M059J (cell line): ENCODE measurements around the gene KRTAP17-1. TPM values are rescaled to one million over a fixed set of nuclear protein-coding genes. Genes with fewer than 3 reads are reported as not detected.
"Not testable (repeated sequence)": the region's sequence is repeated elsewhere in the genome, so short reads cannot be mapped to it uniquely, and the experiment has no call there.

Source experiments
- DNase-seq: peaks from one replicate; pipeline ENCODE4 v3.0.0-alpha.2; 2012; ENCODE audit warnings: low read depth
- total RNA-seq: library from RNA; depleted of rRNA; stranded (reverse); fragments of >200 nt; shearing (Covaris generic); gene quantifications from 2 replicates; pipeline ENCODE4 v1.2.3, GENCODE V29; 2014; rRNA removed

Gene KRTAP17-1
- total RNA-seq, 1 experiment from 2014 or later: not detected

DNA sequence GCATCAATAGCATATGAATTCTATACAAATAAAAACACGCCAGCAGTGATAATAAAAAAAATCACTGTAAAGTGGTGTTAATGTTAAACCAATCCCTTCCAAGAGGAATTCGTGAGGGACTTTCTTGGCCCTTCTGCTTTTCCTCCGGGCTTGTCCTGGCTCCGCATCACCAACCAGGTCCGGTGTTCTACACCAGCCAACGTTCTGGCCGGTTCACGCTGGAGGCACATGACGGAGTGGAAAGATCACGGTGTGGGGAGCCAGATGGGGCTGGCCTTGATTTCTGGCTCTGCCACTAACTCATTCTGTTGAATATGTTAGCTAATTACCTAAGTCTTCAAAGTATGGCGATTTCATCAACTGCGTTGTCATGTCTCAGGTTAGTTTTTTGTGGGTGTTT, 11.4 kb downstream of the KRTAP17-1 start:
- no peak for DNase-seq

DNA sequence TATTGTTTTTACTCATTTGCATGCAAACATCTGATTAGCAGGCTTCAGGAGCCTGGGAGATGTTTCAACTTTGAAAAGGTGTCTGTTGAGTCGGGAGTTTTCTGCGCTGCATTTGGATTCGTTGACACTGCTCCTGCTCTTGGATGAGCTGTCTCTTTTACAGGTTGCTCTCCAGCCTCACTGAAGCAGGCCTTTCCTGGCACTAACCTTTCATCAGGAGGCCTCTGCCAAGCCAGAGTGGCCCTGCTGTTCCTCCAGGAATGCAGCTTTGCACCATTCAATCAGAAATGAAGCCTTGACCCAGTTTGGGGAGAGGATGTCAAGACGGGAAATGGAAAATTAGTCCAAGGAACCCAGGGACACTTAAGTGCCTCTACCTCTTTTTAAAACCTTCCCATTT, 12.5 kb downstream of the KRTAP17-1 start:
- no peak for DNase-seq

DNA sequence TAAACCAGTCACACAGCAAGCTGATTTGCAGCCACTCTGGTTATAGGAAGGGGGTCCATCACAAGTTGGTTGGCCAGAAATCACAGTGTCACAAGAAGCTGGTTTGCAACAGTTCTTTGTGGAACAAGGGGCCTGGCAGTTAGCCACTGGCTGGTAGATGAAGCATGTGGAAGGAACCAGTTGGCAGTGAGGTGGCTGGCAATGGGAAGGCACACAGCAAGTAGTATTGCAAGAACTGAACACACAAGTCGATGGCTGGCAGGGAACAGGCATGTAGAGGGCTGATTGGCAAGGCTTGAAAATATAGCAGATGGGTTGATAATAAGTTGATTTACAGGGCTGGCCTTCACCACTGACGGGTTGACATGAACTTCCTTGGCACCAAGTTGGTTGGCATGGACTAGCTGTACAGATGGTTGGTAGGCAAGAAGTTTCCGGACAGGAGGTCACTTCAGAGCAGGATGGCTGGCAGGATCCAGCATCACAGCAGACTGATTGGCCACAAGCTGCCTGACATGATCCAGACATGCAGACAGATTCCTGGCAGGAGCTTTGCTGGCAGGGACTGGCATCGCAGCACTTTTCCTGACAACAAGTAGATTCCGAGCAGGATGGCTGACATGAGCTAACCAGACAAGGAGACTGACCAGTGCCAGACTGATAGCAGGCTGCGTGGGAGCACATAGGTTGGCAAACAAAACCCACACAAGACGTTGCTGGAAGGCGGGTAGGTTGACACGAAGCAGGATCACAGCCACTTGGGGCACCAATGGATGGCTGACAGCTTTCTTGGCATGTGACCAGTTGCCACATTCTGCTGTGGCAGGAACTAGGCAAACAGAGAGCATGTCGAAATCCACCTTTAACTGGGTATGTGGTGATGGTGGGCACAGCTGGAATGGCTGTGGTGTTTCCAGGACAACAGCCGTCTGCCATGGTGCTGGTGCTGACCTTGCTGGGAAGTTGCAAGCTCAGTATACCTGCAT, 13.3 kb downstream of the KRTAP17-1 start, which contains the start of gene KRTAP29-1:
TSS of gene KRTAP29-1 (minus strand) at position 936 of the 986 bp plus-strand sequence. CDS start at position 936, 0 bp downstream.
- DNase-seq: no peak

DNA sequence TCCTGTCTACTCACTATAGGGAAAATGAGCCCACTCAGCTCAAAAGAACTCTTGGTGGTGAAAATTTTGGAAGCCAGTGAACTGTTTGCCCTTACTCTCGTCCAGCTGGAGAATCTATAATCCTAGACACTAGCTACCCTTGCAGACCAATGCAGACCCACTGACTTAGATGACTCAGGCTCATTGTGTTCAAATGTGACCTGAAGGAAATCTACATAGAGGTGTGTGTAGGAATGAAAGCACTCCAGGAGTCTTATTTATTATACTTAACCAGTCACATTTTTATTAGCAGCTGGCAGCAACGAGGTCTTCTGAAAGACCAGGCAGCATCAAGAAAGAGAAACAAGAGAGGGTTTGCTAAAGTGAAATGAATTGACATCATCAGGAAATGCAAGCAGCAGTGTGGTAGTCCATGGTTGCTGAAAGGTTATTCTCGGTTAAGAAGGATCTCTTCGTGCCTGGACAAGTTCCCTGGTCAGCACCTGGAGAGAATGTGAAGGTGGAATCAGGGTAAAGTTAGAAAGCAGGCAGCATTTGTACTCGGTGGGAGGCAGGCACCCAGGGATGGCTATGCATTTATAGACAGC, 14.2 kb downstream of the KRTAP17-1 start:
- peak; percentile 64 for DNase-seq

GRCh38 chr17:41298458-41299135, 16.9 kb downstream of the KRTAP17-1 start:
- no peak for DNase-seq

- no peak for DNase-seq
Measured at GRCh38 chr17:41296846-41297245, 18.7 kb downstream of the KRTAP17-1 start.

DNA sequence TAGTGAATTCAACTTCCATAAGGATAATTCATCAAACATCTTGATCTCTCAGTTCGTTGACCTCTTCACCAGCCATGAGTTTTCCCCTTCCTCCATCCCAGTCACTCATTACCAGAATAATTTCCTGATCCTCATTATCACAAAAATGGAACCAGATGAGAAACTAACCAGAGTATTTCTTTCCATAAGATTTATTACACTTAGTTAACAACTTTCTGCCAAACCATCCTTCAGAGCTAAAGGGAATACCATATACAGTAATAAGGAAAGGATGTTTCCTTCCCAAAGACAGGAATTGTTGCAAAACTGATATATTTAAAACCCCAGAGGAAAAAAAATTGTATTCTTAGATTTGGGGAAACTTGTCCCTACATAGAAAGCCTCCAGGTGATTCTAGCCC, 21.5 kb downstream of the KRTAP17-1 start:
- DNase-seq: no peak

DNA sequence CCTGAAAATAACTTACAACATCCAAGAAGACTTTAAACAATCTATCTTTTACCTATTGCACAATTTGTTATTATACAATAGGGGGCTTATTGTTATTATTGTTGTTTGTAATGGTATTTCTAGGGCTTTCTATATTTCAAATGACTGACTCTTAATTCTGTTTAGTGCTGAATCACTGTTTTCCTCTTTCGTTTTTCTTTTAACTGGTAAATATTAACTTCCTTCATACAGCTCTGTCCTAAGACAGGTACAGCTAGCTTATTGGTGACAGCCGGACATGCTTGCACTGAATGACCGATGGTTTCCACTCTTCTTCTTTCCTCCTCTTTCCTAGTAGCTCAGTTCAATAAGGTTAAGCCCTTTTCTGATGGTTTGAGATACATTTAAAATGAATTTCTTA, 28.5 kb downstream of the KRTAP17-1 start:
- no peak for DNase-seq

DNA sequence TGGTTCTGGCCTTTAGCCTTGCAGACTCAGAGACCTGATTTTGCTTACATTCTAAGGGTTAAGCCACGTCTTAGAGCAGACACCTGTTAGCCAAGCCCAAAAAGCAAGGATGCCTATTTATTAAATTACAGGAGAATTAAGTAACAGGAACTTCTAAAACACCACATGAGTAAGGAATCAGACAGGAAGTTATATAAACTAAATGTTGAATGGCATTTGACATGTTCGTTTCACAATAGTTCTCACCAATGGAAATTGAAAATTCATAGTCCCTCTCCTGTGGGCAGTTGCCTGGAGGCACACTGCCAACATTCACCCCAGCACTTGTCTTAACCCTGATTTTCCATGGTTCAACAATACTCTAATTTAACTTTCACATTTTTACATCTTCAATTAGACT, 31.0 kb downstream of the KRTAP17-1 start:
- DNase-seq: peak; percentile 29

- peak; percentile 42 for DNase-seq
Measured at GRCh38 chr17:41284043-41284442, 31.5 kb downstream of the KRTAP17-1 start.

DNA sequence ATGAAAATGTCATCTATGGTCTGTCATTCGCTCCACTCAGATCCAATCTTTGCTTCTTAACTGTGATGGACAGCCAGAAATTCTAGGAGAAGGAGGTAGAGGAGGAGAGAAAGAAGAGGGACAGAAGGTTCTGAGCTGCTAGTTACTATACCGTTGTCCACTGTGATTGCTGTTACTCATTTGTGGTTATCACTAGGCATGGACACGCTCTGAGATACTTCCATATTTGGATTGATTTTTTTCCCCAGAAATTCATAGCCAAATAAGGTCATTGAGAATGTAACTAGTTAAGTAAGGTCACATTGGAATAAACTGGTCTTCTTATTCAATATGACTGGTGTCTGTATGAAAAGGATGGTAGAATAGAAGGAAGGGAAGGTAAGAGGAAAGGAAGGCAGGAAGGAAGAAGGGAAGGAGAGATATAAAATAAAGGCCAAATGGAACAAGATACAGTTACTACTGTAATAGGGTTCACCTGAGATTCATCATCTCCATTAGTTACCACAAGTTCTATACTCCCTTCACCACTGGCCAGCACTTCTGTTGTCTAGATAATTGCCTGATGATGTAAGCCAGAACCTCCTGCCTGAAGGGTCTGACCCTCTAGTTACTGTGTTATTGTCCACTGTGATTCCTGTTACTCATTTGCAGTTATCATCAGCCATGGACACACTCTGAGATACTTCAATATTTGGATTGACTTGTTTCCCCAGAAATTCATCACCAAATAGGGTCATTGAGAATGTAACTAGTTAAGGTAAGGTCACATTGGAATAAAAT, 37.1 kb downstream of the KRTAP17-1 start:
- peak; percentile 65 for DNase-seq

- DNase-seq: not testable (repeated sequence)
Measured at GRCh38 chr17:41275648-41276190, 39.8 kb downstream of the KRTAP17-1 start, which contains the start of gene KRTAP9-7. Gene KRTAP9-7 (plus strand): TSS chr17:41275698. CDS start chr17:41275698, 0 bp downstream.

- DNase-seq: no peak
Measured at GRCh38 chr17:41271858-41272257, 43.7 kb downstream of the KRTAP17-1 start.

DNA sequence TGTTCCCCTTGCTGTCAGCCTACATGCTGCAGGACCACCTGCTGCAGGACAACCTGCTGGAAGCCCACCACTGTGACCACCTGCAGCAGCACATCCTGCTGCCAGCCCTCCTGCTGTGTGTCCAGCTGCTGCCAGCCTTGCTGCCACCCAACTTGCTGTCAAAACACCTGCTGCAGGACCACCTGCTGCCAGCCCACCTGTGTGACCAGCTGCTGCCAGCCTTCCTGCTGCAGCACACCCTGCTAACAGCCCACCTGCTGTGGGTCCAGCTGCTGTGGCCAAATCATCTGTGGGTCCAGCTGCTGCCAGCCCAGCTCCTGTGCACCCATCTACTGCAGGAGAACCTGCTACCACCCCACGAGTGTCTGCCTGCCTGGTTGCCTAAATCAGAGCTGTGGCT, 44.2 kb downstream of the KRTAP17-1 start:
- DNase-seq: not testable (repeated sequence)

GRCh38 chr17:41267711-41268110, 47.8 kb downstream of the KRTAP17-1 start:
- peak; percentile 59 for DNase-seq

DNA sequence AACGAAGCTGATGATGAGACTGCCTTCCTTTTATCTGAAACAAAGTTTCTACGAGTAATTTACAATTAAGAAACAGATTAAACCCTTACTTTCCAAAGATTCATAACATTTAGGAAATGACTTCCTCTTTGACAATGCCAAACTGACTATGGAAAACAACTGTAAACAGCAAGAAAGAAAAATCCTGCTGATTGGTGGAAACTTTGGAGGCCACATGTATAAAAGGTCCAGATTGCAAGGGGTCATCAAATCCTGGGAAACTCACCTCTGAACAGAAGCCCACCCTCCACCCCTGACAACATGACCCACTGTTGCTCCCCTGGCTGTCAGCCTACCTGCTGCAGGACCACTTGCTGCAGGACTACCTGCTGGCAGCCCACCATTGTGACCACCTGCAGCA, 50.4 kb downstream of the KRTAP17-1 start, which contains the start of gene KRTAP9-6:
TSS of gene KRTAP9-6 (plus strand) at position 301 of the 400 bp plus-strand sequence. CDS start at position 301, 0 bp downstream.
- DNase-seq: no peak

Other genes with a start within 250 kb of the KRTAP17-1 start
- gene KRTAP2-4, start 249.8 kb downstream of the KRTAP17-1 start, total RNA-seq: not detected in 2 replicates
- not detected in 2 replicates for gene KRTAP4-7, start 231.6 kb downstream of the KRTAP17-1 start, total RNA-seq
- gene KRTAP4-8, start 217.6 kb downstream of the KRTAP17-1 start, total RNA-seq: 0.10 TPM in 1 of 2 replicates, not detected in the other
- gene KRTAP4-16, start 213.5 kb downstream of the KRTAP17-1 start, total RNA-seq: not detected in 2 replicates
- gene KRTAP4-9, start 210.3 kb downstream of the KRTAP17-1 start, total RNA-seq: not detected in 2 replicates
- gene KRTAP4-11, start 197.3 kb downstream of the KRTAP17-1 start, total RNA-seq: not detected in 2 replicates
- gene KRTAP4-12, start 191.5 kb downstream of the KRTAP17-1 start, total RNA-seq: not detected in 2 replicates
- gene KRTAP4-6, start 175.2 kb downstream of the KRTAP17-1 start, total RNA-seq: not detected in 2 replicates
- gene KRTAP4-5, start 165.9 kb downstream of the KRTAP17-1 start, total RNA-seq: not detected in 2 replicates
- not detected in 2 replicates for gene KRTAP4-4, start 155.0 kb downstream of the KRTAP17-1 start, total RNA-seq
- gene KRTAP4-3, start 147.5 kb downstream of the KRTAP17-1 start, total RNA-seq: not detected in 2 replicates
- gene KRTAP4-2, start 137.5 kb downstream of the KRTAP17-1 start, total RNA-seq: not detected in 2 replicates
- not detected in 2 replicates for gene KRTAP4-1, start 130.8 kb downstream of the KRTAP17-1 start, total RNA-seq
- gene KRTAP9-1, start 125.8 kb downstream of the KRTAP17-1 start, total RNA-seq: not detected in 2 replicates
- gene KRTAP9-2, start 89.1 kb downstream of the KRTAP17-1 start, total RNA-seq: not detected in 2 replicates
- gene KRTAP9-3, start 83.3 kb downstream of the KRTAP17-1 start, total RNA-seq: not detected in 2 replicates
- gene KRTAP9-8, start 77.7 kb downstream of the KRTAP17-1 start, total RNA-seq: not detected in 2 replicates
- not detected in 2 replicates for gene KRTAP9-4, start 66.0 kb downstream of the KRTAP17-1 start, total RNA-seq
- not detected in 2 replicates for gene KRTAP9-9, start 60.3 kb downstream of the KRTAP17-1 start, total RNA-seq
- gene KRTAP9-6, start 50.3 kb downstream of the KRTAP17-1 start, total RNA-seq: not detected in 2 replicates
- gene KRTAP9-7, start 40.0 kb downstream of the KRTAP17-1 start, total RNA-seq: not detected in 2 replicates
- gene KRTAP29-1, start 12.9 kb downstream of the KRTAP17-1 start, total RNA-seq: not detected in 2 replicates
- not detected in 2 replicates for gene KRTAP16-1, start 6.4 kb downstream of the KRTAP17-1 start, total RNA-seq
- 0.17 TPM in 1 of 2 replicates, not detected in the other for gene KRT33A, start 35.1 kb upstream of the KRTAP17-1 start, total RNA-seq
- 1.3 TPM in 1 of 2 replicates, not detected in the other for gene KRT33B, start 54.1 kb upstream of the KRTAP17-1 start, total RNA-seq
- 6.7 and 7.6 TPM in 2 replicates for gene KRT34, start 66.6 kb upstream of the KRTAP17-1 start, total RNA-seq
- not detected in 2 replicates for gene KRT31, start 81.9 kb upstream of the KRTAP17-1 start, total RNA-seq
- gene KRT37, start 108.9 kb upstream of the KRTAP17-1 start, total RNA-seq: not detected in 2 replicates
- not detected in 2 replicates for gene KRT38, start 125.3 kb upstream of the KRTAP17-1 start, total RNA-seq
- 0.05 TPM in 1 of 2 replicates, not detected in the other for gene KRT32, start 151.7 kb upstream of the KRTAP17-1 start, total RNA-seq
- gene KRT35, start 165.4 kb upstream of the KRTAP17-1 start, total RNA-seq: not detected in 2 replicates
- 0.07 TPM in 1 of 2 replicates, not detected in the other for gene KRT36, start 174.2 kb upstream of the KRTAP17-1 start, total RNA-seq
- gene KRT13, start 189.9 kb upstream of the KRTAP17-1 start, total RNA-seq: 0.34 TPM in 1 of 2 replicates, not detected in the other
- 6.3 and 10.2 TPM in 2 replicates for gene KRT15, start 203.2 kb upstream of the KRTAP17-1 start, total RNA-seq
- gene KRT19, start 212.6 kb upstream of the KRTAP17-1 start, total RNA-seq: 0.69 and 1.6 TPM in 2 replicates